Smooth muscle cell (in vitro differentiated cells): ENCODE results near the gene EGFLAM. TPM values are rescaled to one million over a fixed set of nuclear protein-coding genes. Genes with fewer than 3 reads are reported as not detected.

Source experiments
- DNase-seq: peaks from one replicate; lab custom pipeline; 2025; ENCODE audit not compliant: unreplicated experiment; lab: John Stamatoyannopoulos, UW
- H2AFZ ChIP-seq: fragments of 200-600 bp; sonication (generic); 2 replicates; pipeline ENCODE4 v1.6.0; 2016; ENCODE audit warnings: antibody characterized with exemption, low read depth, mild to moderate bottlenecking
- H3F3A ChIP-seq: fragments of 200-600 bp; sonication (generic); 2 replicates; pipeline ENCODE4 v1.6.0; 2017; ENCODE audit warnings: antibody characterized with exemption, low read depth
- H3K27ac ChIP-seq: fragments of 200-600 bp; sonication (generic); 2 replicates; pipeline ENCODE4 v1.5.1; 2016; ENCODE audit warnings: low read depth, mild to moderate bottlenecking
- H3K27me3 ChIP-seq: fragments of 200-600 bp; sonication (generic); 2 replicates; pipeline ENCODE4 v1.6.1; 2016; ENCODE audit warnings: low read depth, mild to moderate bottlenecking
- H3K36me3 ChIP-seq: fragments of 200-600 bp; sonication (generic); 2 replicates; pipeline ENCODE4 v1.5.1; 2016; ENCODE audit warnings: low read depth
- H3K4me1 ChIP-seq: fragments of 200-600 bp; sonication (generic); 2 replicates; pipeline ENCODE4 v1.5.1; 2016; ENCODE audit warnings: low read depth
- H3K4me2 ChIP-seq: fragments of 200-600 bp; sonication (generic); 2 replicates; pipeline ENCODE4 v1.6.0; 2016; ENCODE audit warnings: mild to moderate bottlenecking
- H3K4me3 ChIP-seq: fragments of 200-600 bp; sonication (generic); 2 replicates; pipeline ENCODE4 v1.5.1; 2016; ENCODE audit warnings: mild to moderate bottlenecking
- H3K79me2 ChIP-seq: fragments of 200-600 bp; sonication (generic); 2 replicates; pipeline ENCODE4 v1.6.0; 2016; ENCODE audit warnings: low read depth, mild to moderate bottlenecking
- H3K9ac ChIP-seq: fragments of 200-600 bp; sonication (generic); 2 replicates; pipeline ENCODE4 v1.6.0; 2016; ENCODE audit warnings: low read depth
- H3K9me3 ChIP-seq: fragments of 200-600 bp; sonication (generic); replicated peaks from 2 replicates; pipeline ENCODE4 v1.5.1; 2016; ENCODE audit warnings: low read depth
- H4K20me1 ChIP-seq: fragments of 200-600 bp; sonication (generic); 2 replicates; pipeline ENCODE4 v1.6.0; 2016; ENCODE audit warnings: low read depth
- CTCF ChIP-seq: fragments of 200-600 bp; sonication (generic); IDR thresholded peaks from 2 replicates; pipeline ENCODE4 v1.5.1; 2017; ENCODE audit warnings: borderline replicate concordance, mild to moderate bottlenecking, antibody characterized with exemption; ENCODE audit not compliant: insufficient read depth, poor library complexity, severe bottlenecking
- WGBS: methylation state at CpG from one replicate; pipeline ENCODE4 v1.1.7; 2016; ENCODE audit warnings: low lambda C conversion rate; 5-methylcytosine and 5-hydroxymethylcytosine counted together
- polyA plus RNA-seq: library from polyadenylated mRNA; unstranded; fragments of >200 nt; fragmentation: Nextera tagmentation; extraction: Ambion mirVana; gene quantifications from 2 replicates; pipeline ENCODE4 v1.2.1, GENCODE V29; 2016
- total RNA-seq: library from RNA; depleted of rRNA; stranded (reverse); fragments of >200 nt; gene quantifications from 2 replicates; pipeline ENCODE4 v1.2.3, GENCODE V29; 2014

The EGFLAM gene
- total and polyA plus RNA-seq, 2 experiments from 2014 or later, result 103 to 194 TPM

- TF ChIP-seq CTCF, result no peak
- H3F3A ChIP-seq, result peaks cover 12% of the 10 kb centered on the region
- H4K20me1 ChIP-seq, result no peaks in the 10 kb centered on the region
- H3K27me3 ChIP-seq, result no peaks in the 10 kb centered on the region
- no peaks in the 10 kb centered on the region for H3K9me3 ChIP-seq
- no peaks in the 10 kb centered on the region for H3K36me3 ChIP-seq
- peaks cover 23% of the 10 kb centered on the region for H3K4me1 ChIP-seq
- 0% methylated on average over 10 of the region's 13 CpGs for WGBS
- DNase-seq, result no peak
- H3K9ac ChIP-seq, result peak overlapping the region; percentile 56
- H2AFZ ChIP-seq, result peak overlapping the region; percentile 40
- H3K4me3 ChIP-seq, result peak overlapping the region; percentile 71
- peaks cover 52% of the 10 kb centered on the region for H3K79me2 ChIP-seq
- H3K4me2 ChIP-seq, result peak overlapping the region; percentile 85
- H3K27ac ChIP-seq, result peak overlapping the region; percentile 59
These were observed 379 bp upstream of the EGFLAM start for GRCh38 chr5:38258042-38258318.

- peaks cover 12% of the 10 kb centered on the region for H3F3A ChIP-seq
- TF ChIP-seq CTCF, result no peak
- 9% methylated on average over 13 of the region's 13 CpGs for WGBS
- no peaks in the 10 kb centered on the region for H3K9me3 ChIP-seq
- H3K27me3 ChIP-seq, result no peaks in the 10 kb centered on the region
- peak overlapping the region; percentile 59 for H3K27ac ChIP-seq
- H3K4me2 ChIP-seq, result peak overlapping the region; percentile 85
- peak overlapping the region; percentile 71 for H3K4me3 ChIP-seq
- no peaks in the 10 kb centered on the region for H3K36me3 ChIP-seq
- H3K9ac ChIP-seq, result peak overlapping the region; percentile 45
- H2AFZ ChIP-seq, result peak overlapping the region; percentile 40
- peaks cover 65% of the 10 kb centered on the region for H3K79me2 ChIP-seq
- DNase-seq, result no peak
- H3K4me1 ChIP-seq, result peaks cover 23% of the 10 kb centered on the region
- H4K20me1 ChIP-seq, result peaks cover 6% of the 10 kb centered on the region
These were observed 876 bp downstream of the EGFLAM start for GRCh38 chr5:38259062-38259808.

- no peak overlapping the region for H2AFZ ChIP-seq
- peaks cover 12% of the 10 kb centered on the region for H4K20me1 ChIP-seq
- H3F3A ChIP-seq, result peaks cover 15% of the 10 kb centered on the region
- no peaks in the 10 kb centered on the region for H3K27me3 ChIP-seq
- peaks cover 23% of the 10 kb centered on the region for H3K4me1 ChIP-seq
- no peaks in the 10 kb centered on the region for H3K36me3 ChIP-seq
- DNase-seq, result no peak
- no peaks in the 10 kb centered on the region for H3K9me3 ChIP-seq
- H3K9ac ChIP-seq, result no peak overlapping the region
- WGBS, result 50% methylated on average over 6 of the region's 6 CpGs
- peak overlapping the region; percentile 85 for H3K4me2 ChIP-seq
- peaks cover 70% of the 10 kb centered on the region for H3K79me2 ChIP-seq
- peak overlapping the region; percentile 59 for H3K27ac ChIP-seq
- no peak for TF ChIP-seq CTCF
- peak overlapping the region; percentile 71 for H3K4me3 ChIP-seq
These were observed 1.4 kb downstream of the EGFLAM start for GRCh38 chr5:38259809-38260160.

- H3K36me3 ChIP-seq, result no peaks in the 10 kb centered on the region
- no peaks in the 10 kb centered on the region for H3K27me3 ChIP-seq
These were observed 5.6 kb downstream of the EGFLAM start for GRCh38 chr5:38263983-38264382.

More at GRCh38 chr5:38263983-38264382, 5.6 kb downstream of the EGFLAM start:
- H3F3A ChIP-seq, result peaks cover 9% of the 10 kb centered on the region
- H3K9ac ChIP-seq, result no peak overlapping the region
- peaks cover 35% of the 10 kb centered on the region for H4K20me1 ChIP-seq
- peaks cover 3% of the 10 kb centered on the region for H3K4me1 ChIP-seq
- H3K27ac ChIP-seq, result peak overlapping the region; percentile 16
- H2AFZ ChIP-seq, result no peak overlapping the region
- WGBS, result 34% methylated on average over 6 of the region's 6 CpGs
- H3K4me3 ChIP-seq, result no peak overlapping the region
- DNase-seq, result no peak
- H3K9me3 ChIP-seq, result no peaks in the 10 kb centered on the region
- H3K4me2 ChIP-seq, result peak overlapping the region; percentile 50
- peaks cover 100% of the 10 kb centered on the region for H3K79me2 ChIP-seq
- no peak for TF ChIP-seq CTCF
